NCI-H2196 treated with DMSO at 0.1 percent for 48 hours (cell line): ENCODE data around the gene HAUS5.
A peak's percentile ranks its signal among the peaks of the same experiment; 100 is the strongest.
"Not testable (repeated sequence)": the region's sequence is repeated elsewhere in the genome, so short reads cannot be mapped to it uniquely, and the experiment has no call there.

Source experiments
- DNase-seq: peaks from one replicate; lab custom pipeline; 2025; ENCODE audit not compliant: unreplicated experiment; lab: John Stamatoyannopoulos, UW

Gene HAUS5, protein sequence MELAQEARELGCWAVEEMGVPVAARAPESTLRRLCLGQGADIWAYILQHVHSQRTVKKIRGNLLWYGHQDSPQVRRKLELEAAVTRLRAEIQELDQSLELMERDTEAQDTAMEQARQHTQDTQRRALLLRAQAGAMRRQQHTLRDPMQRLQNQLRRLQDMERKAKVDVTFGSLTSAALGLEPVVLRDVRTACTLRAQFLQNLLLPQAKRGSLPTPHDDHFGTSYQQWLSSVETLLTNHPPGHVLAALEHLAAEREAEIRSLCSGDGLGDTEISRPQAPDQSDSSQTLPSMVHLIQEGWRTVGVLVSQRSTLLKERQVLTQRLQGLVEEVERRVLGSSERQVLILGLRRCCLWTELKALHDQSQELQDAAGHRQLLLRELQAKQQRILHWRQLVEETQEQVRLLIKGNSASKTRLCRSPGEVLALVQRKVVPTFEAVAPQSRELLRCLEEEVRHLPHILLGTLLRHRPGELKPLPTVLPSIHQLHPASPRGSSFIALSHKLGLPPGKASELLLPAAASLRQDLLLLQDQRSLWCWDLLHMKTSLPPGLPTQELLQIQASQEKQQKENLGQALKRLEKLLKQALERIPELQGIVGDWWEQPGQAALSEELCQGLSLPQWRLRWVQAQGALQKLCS

DNA sequence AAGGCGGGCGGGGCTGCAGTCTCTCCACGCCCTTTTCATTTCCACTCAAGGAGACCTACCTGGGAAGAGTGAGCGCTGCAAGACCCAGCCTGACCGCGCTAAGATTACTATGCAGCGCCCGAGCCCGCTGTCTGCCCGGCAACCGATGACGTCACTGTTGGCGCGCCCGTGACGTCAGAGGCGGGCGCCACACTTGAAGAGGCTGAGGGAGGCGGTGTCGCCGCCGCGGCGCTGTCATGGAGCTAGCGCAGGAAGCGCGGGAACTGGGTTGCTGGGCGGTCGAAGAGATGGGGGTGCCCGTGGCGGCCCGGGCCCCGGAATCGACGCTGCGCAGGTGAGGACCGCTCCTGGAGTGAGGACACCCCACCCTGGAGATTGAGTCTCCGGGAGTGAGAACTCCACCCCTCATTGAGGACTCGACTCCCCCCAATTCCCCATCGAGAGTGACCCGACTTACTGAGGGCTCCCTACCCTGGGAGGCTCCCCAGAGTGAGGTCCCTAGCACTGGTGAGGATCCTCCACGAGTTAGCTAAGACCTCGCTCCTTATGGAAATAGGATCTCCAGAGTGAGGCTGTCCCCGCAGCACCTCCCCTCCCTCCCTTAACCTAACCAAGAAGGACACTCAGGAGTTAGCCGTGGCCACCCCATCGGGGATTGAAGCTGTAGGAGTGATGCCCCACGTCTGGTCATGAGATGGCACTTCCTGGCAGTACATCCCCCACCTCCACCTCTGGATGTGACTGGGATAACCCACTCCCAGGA lies at the start of gene HAUS5:
HAUS5 (plus strand) TSS at position 177 of the 763 bp plus-strand sequence; CDS start at position 237, 60 bp downstream.
- DNase-seq, result peak; percentile 85

DNA sequence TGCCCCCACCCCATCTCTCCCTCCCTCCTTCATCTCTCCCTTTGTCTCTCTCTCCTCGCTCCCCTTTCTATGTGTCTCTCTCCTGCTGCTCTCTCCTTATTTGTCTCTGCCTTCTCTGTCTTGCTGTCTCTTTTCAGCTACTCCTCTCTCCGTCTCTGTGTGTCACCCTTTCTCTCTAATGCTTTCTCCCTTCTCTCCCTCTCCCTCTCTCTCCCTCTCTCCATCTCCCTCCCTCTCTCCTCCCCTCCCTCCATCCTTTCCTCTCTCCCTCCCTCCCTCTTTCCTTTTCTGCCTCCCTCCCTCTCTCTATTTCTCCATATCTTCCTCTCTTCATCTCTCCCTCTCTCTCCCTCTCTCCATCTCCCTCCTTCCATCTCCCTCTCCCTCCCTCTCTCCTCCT lies 49.8 kb upstream of the HAUS5 start:
- DNase-seq, result no peak

DNA sequence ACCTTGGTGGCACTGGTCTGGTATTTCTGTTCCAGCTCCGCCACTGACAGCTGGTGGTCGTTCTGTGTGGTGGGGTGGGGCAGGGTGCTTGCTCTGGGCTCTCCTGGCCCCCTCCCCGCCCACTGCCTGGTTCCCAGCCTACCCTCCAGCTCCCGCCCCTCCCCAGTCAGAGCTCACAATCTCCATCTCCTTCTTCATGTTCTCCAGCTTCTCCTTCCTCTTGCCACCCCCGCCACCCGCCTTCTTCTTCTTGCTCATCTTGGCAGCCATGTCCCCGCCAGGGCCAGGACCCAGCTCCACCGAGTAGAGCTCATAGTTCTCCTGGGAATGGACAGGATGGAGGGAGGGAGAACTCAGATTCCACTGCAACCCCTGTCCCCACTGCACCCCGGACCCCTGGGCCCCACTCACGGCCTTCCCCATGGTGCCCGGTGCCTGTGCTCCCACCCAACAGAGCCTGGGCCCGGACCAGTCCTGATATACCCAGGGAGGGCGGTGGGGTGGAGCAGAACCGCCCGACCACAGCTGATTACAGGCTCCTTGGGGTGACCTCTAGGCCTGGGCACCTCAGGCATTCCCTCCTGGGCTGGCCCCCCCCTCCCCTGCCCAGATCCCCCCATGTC lies 49.2 kb upstream of the HAUS5 start, which contains the start of gene ATP4A:
ATP4A (minus strand) TSS at position 452 of the 623 bp plus-strand sequence; CDS start at position 423, 29 bp downstream.
- DNase-seq, result no peak

DNA sequence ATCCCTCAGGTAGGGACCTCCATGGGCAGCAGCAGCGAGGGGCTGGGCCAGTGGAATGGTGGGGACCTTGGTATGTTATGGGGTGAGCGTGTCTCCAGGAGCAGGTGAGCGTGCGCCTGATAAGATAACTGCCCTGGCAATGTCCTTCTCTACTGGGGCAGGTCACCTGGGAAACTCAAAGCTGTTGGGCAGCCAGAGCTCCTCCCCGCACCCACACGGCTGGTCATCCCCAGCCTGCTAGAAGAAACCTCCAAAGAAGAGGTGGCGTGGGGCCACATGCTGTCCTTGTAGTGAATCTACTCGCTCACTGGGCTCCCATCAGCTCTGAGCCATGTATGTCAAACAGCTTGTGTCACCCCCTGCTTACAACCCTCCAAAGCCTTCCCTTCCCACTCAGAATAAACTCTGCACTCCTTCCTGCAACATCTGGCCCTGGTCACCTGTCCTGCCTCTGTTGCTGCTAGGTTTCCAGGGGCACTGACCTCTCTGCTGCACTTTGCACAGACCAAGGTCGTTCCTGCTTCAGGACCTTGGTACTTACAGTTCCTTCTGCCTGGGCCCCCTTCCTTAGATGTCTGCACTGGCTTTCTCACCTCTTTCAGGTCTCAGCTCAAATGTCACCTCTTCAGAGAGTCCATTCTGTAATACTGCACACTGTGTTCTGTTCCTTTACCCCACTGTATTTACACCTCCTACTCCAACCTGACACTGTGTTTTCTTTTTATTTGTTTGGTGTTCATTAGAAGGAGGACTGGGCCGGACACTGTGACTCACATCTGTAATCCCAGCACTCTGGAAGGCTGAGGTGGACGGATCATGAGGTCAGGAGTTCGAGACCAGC lies 47.3 kb upstream of the HAUS5 start:
- DNase-seq, result no peak

DNA sequence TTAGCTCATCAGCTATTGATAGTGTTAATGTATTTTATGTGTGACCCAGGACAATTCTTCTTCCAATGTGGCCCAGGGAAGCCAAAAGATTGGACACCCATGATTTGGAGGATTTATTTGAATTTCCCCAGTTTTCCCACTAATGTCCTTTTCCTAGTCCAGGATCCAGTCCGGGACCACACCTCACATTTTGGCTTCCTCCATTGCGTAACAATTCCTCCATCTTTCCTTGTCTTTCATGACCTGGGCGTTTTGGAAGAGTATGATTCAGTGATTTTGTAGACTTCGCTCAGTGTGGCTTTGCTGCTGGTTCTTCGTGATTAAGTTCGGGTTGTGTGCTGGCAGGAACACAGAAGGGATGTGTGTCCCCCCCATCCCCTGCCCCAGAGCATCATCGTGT lies 45.8 kb upstream of the HAUS5 start:
- DNase-seq, result no peak

DNA sequence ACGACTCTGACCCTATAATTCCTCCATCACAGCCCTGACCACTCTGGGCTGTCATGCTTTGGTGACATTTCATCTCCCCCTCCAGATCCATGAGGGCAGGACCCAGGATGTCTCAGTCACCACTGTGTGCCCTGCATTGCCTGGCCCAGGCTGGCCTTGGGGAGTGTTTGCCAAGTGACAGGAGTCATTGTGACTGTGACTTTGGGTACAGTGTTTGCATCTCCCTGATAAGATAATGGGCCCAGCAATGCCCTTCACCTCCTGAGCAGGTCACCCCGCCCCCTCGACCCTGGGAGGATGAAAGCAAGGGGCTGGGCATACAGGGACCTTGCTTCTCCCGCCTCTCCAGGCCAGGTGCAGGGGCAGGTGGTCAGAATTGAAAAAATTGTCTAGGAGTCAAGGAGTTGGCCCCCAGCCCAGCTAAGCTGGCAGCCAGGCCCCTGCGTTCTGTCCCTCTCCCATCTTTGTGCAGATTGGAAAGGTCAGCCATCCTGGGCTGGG lies 43.2 kb upstream of the HAUS5 start:
- no peak for DNase-seq

DNA sequence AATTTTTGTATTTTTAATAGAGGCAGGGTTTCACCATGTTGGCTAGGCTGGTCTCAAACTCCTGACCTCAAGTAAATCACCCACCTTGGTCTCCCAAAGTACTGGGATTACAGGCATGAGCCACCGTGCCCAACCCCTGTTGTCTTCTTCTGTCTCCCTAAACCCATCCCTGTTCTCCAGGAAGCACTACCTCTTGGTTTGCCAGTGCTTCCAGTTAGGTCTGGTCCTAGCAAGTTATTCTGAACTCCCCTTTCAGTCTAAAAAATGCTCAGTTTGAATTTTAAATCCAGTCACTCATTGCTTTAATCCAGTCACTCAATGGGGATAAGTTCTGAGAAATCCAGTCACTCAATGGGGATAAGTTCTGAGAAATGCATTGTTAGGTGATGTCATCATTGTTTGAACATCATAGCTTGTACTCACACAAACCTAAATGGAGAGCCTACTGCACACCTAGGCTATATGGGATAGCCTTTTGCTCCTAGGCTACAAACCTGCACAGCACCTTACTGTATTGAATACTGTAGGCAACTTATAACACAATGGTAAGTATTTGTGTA lies 41.0 kb upstream of the HAUS5 start:
- DNase-seq, result no peak

DNA sequence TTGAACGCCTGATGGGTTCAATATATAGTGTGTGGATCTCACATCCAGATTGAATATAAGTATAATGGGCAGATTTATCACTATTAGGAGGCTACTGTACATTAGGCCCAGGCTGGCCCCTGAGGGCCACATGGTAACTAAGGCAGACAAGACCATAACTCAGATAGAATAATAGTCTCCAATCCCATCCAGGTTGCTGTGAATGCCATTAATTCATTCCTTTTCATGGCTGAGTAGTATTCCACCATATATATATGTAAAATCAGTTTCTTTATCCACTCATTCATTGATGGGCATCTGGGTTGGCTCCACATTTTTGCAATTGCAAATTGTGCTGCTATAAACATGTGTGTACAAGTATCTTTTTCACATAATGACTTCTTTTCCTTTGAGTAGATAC lies 34.6 kb upstream of the HAUS5 start:
- DNase-seq, result no peak

DNA sequence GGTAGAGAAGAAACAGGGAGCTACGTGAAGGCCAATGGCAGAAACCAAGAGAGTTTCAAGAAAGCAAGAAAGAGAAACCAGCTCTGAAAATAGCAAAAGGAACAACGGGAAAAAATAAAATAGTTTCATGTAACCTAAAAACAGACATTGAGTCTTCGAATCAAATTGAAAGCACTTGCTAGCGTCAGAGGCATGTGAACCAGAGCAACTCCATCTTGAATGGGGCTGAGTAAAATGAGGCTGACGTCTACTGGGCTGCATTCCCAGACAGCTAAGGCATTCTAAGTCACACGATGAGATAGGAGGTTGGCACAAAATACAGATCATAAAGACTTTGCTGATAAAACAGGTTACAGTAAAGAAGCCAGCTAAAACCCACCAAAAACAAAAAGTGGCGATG lies 33.8 kb upstream of the HAUS5 start:
- no peak for DNase-seq

DNA sequence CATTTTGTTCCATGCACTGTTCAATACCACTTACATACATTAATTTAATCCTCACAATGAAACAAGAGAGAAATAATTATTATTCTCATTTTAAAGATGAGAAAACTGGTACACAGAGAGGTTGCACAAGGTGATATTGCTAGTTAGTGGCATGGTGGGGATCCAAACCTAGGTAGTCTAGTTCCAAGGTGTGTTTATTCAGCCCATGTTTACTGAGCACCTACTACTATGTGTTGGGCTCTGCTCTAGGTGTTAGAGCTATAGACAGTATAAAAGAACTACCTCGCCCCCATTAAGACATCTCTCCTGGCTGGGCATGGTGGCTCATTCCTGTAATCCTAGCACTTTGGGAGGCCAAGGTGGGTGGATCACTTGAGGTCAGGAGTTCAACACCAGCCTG lies 29.8 kb upstream of the HAUS5 start:
- DNase-seq, result no peak

DNA sequence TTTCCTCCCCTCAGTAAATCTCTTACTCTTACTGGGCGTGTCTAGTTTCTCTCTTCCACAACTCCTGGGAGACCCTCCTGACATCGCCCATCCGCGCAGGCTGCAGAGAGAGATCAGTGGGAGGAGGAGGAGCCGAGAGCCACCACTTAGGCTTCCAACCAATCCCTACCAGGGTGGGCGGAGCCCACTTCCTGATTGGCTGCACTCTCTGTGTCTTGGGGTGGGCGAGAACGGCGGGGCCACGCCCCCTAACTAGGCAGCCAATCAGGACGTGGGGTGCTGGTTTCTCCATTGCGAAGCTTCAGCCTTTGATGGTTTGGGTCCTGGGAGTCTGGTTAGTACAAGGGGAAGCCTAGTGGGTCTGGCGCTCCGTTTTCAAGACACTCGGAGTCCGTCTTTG lies 26.7 kb upstream of the HAUS5 start, which contains the start of gene PMIS2:
PMIS2 (plus strand) TSS at position 326 of the 400 bp plus-strand sequence. CDS start 87 bp downstream, outside the sequence.
- no peak for DNase-seq

DNA sequence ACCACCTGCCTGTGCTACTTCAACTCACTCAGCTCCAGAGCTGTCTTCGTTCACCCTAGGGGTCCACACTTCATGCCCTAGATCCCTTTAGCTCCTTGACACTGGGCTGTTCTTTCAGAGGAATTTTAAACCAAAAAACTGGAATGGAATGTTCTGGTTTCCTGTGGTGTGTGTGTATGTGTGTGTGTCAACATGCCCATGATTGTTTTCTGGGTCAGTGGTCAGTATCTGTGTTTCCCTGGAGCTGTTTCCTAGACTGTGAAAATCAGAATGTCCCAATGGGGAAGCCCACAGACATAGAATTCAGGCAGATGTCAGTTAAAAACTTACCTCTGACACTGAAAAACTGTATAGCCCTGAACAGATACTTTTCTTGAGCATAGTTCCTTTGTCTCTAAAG lies 25.2 kb upstream of the HAUS5 start:
- no peak for DNase-seq

DNA sequence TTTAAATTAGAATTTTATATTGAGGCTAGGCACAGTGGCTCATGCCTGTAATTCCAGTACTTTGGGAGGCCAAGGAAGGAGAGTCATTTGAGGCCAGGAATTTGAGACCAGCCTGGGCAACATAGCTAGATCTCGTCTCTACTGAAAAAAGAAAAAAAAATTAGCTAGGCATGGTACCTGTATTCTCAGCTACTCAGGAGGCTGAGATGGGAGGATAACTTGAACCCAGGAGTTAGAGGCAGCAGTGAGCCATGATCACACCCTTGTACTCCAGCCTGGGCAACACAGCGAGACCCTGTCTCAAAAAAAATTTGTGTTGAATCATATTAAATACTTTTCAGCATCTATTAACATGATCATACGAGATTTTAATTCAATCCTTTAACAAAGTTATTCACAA lies 21.7 kb upstream of the HAUS5 start:
- no peak for DNase-seq

DNA sequence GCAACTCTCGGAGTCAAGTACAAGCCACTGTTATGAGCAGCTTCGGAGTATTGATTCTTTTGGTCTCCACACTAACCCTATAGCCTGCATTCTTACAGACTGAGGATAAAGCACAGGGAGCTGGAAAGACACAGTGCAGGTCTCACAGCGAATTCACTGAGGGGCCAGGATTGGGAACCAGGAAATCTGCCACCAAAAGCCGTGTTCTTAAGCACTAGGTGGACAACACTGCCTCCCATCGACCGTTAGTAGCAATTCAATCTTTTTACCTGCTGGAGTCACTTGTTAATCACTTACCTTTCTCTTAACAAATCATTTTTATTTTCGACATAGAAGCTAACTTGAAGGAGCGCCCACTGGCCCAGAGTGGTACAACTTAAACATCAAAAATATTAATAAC lies 20.3 kb upstream of the HAUS5 start:
- DNase-seq, result no peak

DNA sequence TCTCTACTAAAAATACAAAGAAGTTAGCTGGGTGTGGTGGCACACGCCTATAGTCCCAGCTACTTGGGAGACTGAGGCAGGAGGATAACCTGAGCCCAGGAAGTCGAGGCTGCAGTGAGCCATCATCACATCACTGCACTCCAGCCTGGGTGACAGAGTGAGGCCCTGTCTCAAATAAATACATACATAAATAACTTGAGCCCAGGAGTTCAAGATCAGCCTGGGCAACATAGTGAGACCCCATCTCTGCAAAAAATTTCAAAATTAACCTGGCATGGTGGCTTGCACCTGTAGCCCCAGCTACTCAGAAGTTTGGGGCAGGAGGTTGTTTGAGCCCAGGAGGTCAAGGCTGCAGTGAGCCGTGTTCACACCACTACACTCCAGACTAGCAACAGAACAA lies 17.5 kb upstream of the HAUS5 start:
- not testable (repeated sequence) for DNase-seq

DNA sequence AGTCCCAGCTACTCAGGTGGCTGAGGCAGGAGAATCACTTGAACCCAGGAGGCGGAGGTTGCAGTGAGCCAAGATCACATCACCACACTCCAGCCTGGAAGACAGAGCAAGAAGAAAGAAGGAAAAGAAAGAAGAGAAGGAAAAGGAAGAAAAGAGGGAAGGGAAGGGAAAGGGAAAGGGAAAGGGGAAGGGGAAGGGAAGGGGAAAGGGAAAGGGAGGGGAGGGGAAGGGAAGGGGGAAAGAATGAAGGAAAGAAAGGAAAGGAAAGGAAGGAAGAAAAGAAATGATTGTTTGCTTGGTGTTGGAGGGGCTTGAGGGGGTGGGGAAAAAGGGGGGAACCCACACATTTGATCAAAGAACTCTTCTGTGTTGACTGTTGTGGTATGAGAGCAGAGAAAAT lies 16.6 kb upstream of the HAUS5 start:
- DNase-seq, result no peak

DNA sequence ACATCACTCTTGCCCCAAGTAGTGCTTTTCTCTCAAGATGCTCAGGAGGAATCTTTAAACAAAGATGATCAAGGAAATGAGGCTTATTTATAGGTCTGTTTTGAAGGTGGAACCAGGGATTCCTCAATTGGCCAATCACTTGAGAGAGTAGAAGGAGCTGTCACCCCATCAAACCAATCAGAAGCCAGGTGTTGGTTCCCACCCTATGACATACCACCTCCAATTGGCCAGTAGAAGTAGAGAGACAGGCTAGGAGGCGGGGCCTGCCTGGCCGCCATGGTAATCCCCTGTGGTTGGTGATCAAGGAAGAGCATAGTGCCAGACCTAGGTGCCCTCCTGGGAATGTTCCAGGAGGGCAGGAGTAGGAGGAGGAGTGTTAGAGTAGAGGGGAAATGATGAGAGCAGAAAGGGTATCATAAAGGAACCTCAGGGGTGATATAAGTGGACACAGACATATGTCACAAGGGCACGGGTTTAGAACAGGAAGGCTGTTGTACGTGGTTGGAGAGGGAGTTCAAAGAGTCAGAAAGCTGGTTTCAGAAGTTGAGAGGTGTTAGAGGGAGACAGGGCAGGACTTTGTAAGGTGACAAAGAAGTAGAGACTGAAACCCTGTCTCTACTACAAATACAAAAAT lies 16.1 kb upstream of the HAUS5 start:
- DNase-seq, result no peak

DNA sequence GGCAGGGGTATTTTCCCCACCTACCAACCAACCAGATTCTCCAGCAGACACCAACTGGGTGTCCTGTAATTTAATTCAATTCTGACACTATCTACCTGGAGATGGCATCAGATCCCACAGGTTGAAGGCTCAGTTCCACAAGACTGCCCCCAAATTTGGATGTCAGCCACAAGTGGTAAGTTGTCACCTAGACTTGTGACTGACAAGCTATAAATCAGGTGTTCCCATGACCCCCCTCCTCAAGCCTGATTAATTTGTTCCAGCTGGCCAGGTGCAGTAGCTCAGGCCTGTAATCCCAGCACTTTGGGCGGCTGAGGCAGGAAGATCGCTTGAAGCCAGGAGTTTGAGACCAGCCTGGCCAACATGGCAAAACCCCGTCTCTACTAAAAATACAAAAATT lies 10.6 kb upstream of the HAUS5 start:
- no peak for DNase-seq

DNA sequence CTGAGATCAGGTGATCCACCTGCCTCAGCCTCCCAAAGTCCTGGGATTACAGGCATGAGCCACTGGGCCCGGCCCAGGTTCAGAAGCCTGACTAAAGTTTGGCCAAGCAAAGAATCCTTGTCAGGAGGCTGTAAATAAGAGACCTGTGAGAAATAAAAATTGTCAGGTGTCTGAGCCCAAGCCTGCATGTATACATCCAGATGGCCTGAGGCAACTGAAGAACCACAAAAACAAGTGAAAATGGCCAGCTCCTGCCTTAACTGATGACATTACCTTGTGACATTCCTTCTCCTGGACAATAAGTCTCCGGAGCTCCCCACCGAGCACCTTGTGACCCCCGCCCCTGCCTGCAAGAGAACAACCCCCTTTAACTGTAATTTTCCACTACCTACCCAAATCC lies 8.1 kb upstream of the HAUS5 start:
- DNase-seq, result not testable (repeated sequence)
